H9 (cell line): Measurements from ENCODE around the gene NDN. TPM values are rescaled to one million over a fixed set of nuclear protein-coding genes. Genes with fewer than 3 reads are reported as not detected.

Source experiments
- DNase-seq: peaks from one replicate; pipeline ENCODE4 v3.0.0-alpha.2; 2017
- H2AFZ ChIP-seq: one replicate; pipeline ENCODE4 v1.6.1; 2013; ENCODE audit warnings: mild to moderate bottlenecking, low read length, control low read depth, moderate library complexity
- H2AK5ac ChIP-seq: 2 replicates; pipeline ENCODE4 v1.6.1; 2013; ENCODE audit warnings: low read length, control low read depth, mixed read lengths; ENCODE audit not compliant: insufficient read length
- H2BK120ac ChIP-seq: one replicate; pipeline ENCODE4 v1.6.1; 2013; ENCODE audit warnings: low read depth, mild to moderate bottlenecking, low read length, control low read depth, inconsistent platforms; ENCODE audit not compliant: poor library complexity, severe bottlenecking
- H2BK12ac ChIP-seq: 2 replicates; pipeline ENCODE4 v1.6.1; 2013; ENCODE audit warnings: low read length, control low read depth, mixed read lengths, low read depth; ENCODE audit not compliant: insufficient read length
- H2BK15ac ChIP-seq: 2 replicates; pipeline ENCODE4 v1.6.1; 2013; ENCODE audit warnings: low read depth, low read length, control low read depth
- H2BK20ac ChIP-seq: one replicate; pipeline ENCODE4 v1.6.1; 2013; ENCODE audit warnings: low read depth, mild to moderate bottlenecking, low read length, control low read depth, inconsistent platforms; ENCODE audit not compliant: poor library complexity, severe bottlenecking
- H2BK5ac ChIP-seq: 2 replicates; pipeline ENCODE4 v1.6.1; 2013; ENCODE audit warnings: low read length, control low read depth, mixed read lengths; ENCODE audit not compliant: insufficient read length
- H3K14ac ChIP-seq: 2 replicates; pipeline ENCODE4 v1.6.1; 2013; ENCODE audit warnings: low read length, control low read depth; ENCODE audit not compliant: insufficient read depth
- H3K18ac ChIP-seq: 2 replicates; pipeline ENCODE4 v1.6.1; 2013; ENCODE audit warnings: low read depth, mild to moderate bottlenecking, mixed read lengths, low read length, control low read depth; ENCODE audit not compliant: insufficient read length
- H3K23ac ChIP-seq: 2 replicates; pipeline ENCODE4 v1.6.1; 2013; ENCODE audit warnings: low read length, control low read depth, mixed read lengths, low read depth; ENCODE audit not compliant: insufficient read length
- H3K23me2 ChIP-seq: 2 replicates; pipeline ENCODE4 v1.6.1; 2013; ENCODE audit warnings: low read depth, mild to moderate bottlenecking, mixed read lengths, low read length, control low read depth; ENCODE audit not compliant: insufficient read length, poor library complexity, severe bottlenecking
- H3K27ac ChIP-seq: 2 replicates; pipeline ENCODE4 v1.5.1; 2013; ENCODE audit warnings: low read length, control low read depth, mixed read lengths, low read depth; ENCODE audit not compliant: insufficient read length
- H3K27me3 ChIP-seq: 2 replicates; pipeline ENCODE4 v1.6.1; 2013; ENCODE audit warnings: low read length, control low read depth, inconsistent platforms; ENCODE audit not compliant: insufficient read depth
- H3K4ac ChIP-seq: 2 replicates; pipeline ENCODE4 v1.6.1; 2013; ENCODE audit warnings: low read depth, mild to moderate bottlenecking, control low read depth, inconsistent platforms, low read length, moderate library complexity
- H3K4me1 ChIP-seq: 2 replicates; pipeline ENCODE4 v1.6.1; 2013; ENCODE audit warnings: low read length, control low read depth, inconsistent platforms; ENCODE audit not compliant: insufficient read depth
- H3K4me2 ChIP-seq: 2 replicates; pipeline ENCODE4 v1.6.1; 2013; ENCODE audit warnings: low read length, control low read depth, mixed read lengths; ENCODE audit not compliant: insufficient read length, insufficient read depth
- H3K56ac ChIP-seq: 2 replicates; pipeline ENCODE4 v1.6.1; 2013; ENCODE audit warnings: low read depth, mild to moderate bottlenecking, mixed read lengths, low read length, control low read depth; ENCODE audit not compliant: insufficient read length
- H3K79me1 ChIP-seq: 2 replicates; pipeline ENCODE4 v1.6.1; 2013; ENCODE audit warnings: low read depth, mild to moderate bottlenecking, moderate library complexity, low read length, control low read depth, inconsistent platforms; ENCODE audit not compliant: insufficient read depth, poor library complexity, severe bottlenecking
- H3K79me2 ChIP-seq: 2 replicates; pipeline ENCODE4 v1.6.1; 2013; ENCODE audit warnings: low read length, control low read depth, inconsistent platforms; ENCODE audit not compliant: insufficient read depth
- H3K9ac ChIP-seq: 2 replicates; pipeline ENCODE4 v1.6.1; 2013; ENCODE audit warnings: low read length, control low read depth, mixed read lengths; ENCODE audit not compliant: insufficient read length; ENCODE audit errors: extremely low read depth
- H3K9me3 ChIP-seq: one replicate; pipeline ENCODE4 v1.6.1; 2013; ENCODE audit warnings: low read depth, low read length, inconsistent platforms; ENCODE audit not compliant: control insufficient read depth
- H3T11ph ChIP-seq: one replicate; pipeline ENCODE4 v1.6.1; 2013; ENCODE audit warnings: mild to moderate bottlenecking, low read length, control low read depth, inconsistent platforms
- H4K20me1 ChIP-seq: one replicate; pipeline ENCODE4 v1.6.1; 2013; ENCODE audit not compliant: control insufficient read depth, insufficient read length, insufficient read depth
- H4K5ac ChIP-seq: 2 replicates; pipeline ENCODE4 v1.6.1; 2013; ENCODE audit warnings: low read depth, mild to moderate bottlenecking, mixed read lengths, low read length, control low read depth; ENCODE audit not compliant: insufficient read length
- H4K8ac ChIP-seq: replicated peaks from 2 replicates; pipeline ENCODE4 v1.6.1; 2013; ENCODE audit warnings: low read length, control low read depth, mixed read lengths, low read depth; ENCODE audit not compliant: insufficient read length
- H4K91ac ChIP-seq: 2 replicates; pipeline ENCODE4 v1.6.1; 2013; ENCODE audit warnings: low read depth, mild to moderate bottlenecking, moderate library complexity, mixed read lengths, low read length, control low read depth; ENCODE audit not compliant: insufficient read length
- H3K27ac Mint-ChIP-seq, 3 experiments: 2 replicates in 2 of 3; 3 replicates in 1 of 3; pipeline ENCODE4 v1.8.0; 2020 to 2021; ENCODE audit warnings: mixed read lengths in 3 of 3, mild to moderate bottlenecking in 1 of 3, moderate library complexity in 1 of 3
- H3K27me3 Mint-ChIP-seq: 2 replicates; pipeline ENCODE4 v1.8.0; 2021; ENCODE audit warnings: low read depth, mild to moderate bottlenecking, moderate library complexity, mixed read lengths
- H3K36me3 Mint-ChIP-seq, 3 experiments: 2 replicates in 2 of 3; 3 replicates in 1 of 3; pipeline ENCODE4 v1.8.0; 2020 to 2021; ENCODE audit warnings: low read depth in 3 of 3, mixed read lengths in 3 of 3; ENCODE audit not compliant: insufficient read depth in 1 of 3
- H3K4me1 Mint-ChIP-seq, 2 experiments: 2 replicates each; pipeline ENCODE4 v1.8.0; 2020; ENCODE audit warnings: mixed read lengths in 2 of 2
- H3K4me3 Mint-ChIP-seq, 2 experiments: 2 replicates in 1 of 2; 3 replicates in 1 of 2; pipeline ENCODE4 v1.8.0; 2020 to 2021; ENCODE audit warnings: mild to moderate bottlenecking in 2 of 2, mixed read lengths in 2 of 2, moderate library complexity in 1 of 2
- H3K9me3 Mint-ChIP-seq, 2 experiments: 2 replicates in 1 of 2; 3 replicates in 1 of 2; pipeline ENCODE4 v1.8.0; 2020; ENCODE audit warnings: mild to moderate bottlenecking in 2 of 2, mixed read lengths in 2 of 2, moderate library complexity in 1 of 2
- CTCF ChIP-seq: fragments of 200-600 bp; sonication (generic); conservative IDR thresholded peaks from 3 replicates; pipeline ENCODE4 v1.8.0; 2021; ENCODE audit warnings: antibody characterized with exemption, mild to moderate bottlenecking
- WGBS: extraction: QIAGEN DNeasy Blood & Tissue Kit; methylation state at CpG from one replicate; pipeline ENCODE4 v1.1.7; 2013; ENCODE audit warnings: missing lambda C conversion rate, low lambda C conversion rate, mixed read lengths; ENCODE audit not compliant: insufficient read length; ENCODE audit errors: extremely low coverage; 5-methylcytosine and 5-hydroxymethylcytosine counted together
- total RNA-seq: library from RNA; stranded (reverse); gene quantifications from 2 replicates; pipeline ENCODE4 v1.2.1, GENCODE V29; 2021

Gene NDN
- total RNA-seq, 1 experiment from 2014 or later, result 34.8 TPM

GRCh38 chr15:23642413-23643044, 44.6 kb downstream of the NDN start:
- Mint-ChIP-seq H3K27ac (no peak overlapping the region), H3K4me1 (peaks cover 7 to 8% of the 10 kb centered on the region in 2 experiments; a peak in 3 of 4 replicates), H3K36me3 (peaks cover 0 to 7% (median 1%) of the 10 kb centered on the region in 3 experiments; a peak in 3 of 7 replicates), H3K27me3 (peaks cover 1% of the 10 kb centered on the region; the same call in 1 of the 2 replicates), H3K9me3 (peaks cover 50 to 55% of the 10 kb centered on the region in 2 experiments), H3K4me3 (peak overlapping the region in 1 of 2 experiments; percentile 26; a peak in 2 of 5 replicates)
- H4K91ac ChIP-seq, result no peak overlapping the region
- no peak overlapping the region for H2BK120ac ChIP-seq
- H3K9me3 ChIP-seq, result peaks cover 22% of the 10 kb centered on the region
- no peak overlapping the region for H3T11ph ChIP-seq
- peak overlapping the region; percentile 15 for H3K4me2 ChIP-seq
- H2BK12ac ChIP-seq, result no peak overlapping the region
- no peaks in the 10 kb centered on the region for H3K79me2 ChIP-seq
- H3K27me3 ChIP-seq, result no peaks in the 10 kb centered on the region
- H3K79me1 ChIP-seq, result no peaks in the 10 kb centered on the region
- peak; percentile 71 for DNase-seq
- H2AK5ac ChIP-seq, result no peak overlapping the region
- H3K4me1 ChIP-seq, result no peaks in the 10 kb centered on the region
- H2AFZ ChIP-seq, result no peak overlapping the region
- no CpG with 5 or more reads among the region's 13 CpGs for WGBS
- no peaks in the 10 kb centered on the region for H3K23me2 ChIP-seq
- no peak overlapping the region for H2BK5ac ChIP-seq
- no peak overlapping the region for H2BK15ac ChIP-seq
- no peak overlapping the region for H4K5ac ChIP-seq
- no peak overlapping the region for H3K4ac ChIP-seq
- no peak overlapping the region for H3K9ac ChIP-seq
- no peak overlapping the region for H3K18ac ChIP-seq
- no peak overlapping the region for H3K27ac ChIP-seq
- H3K14ac ChIP-seq, result no peak overlapping the region
- TF ChIP-seq CTCF, result peak; percentile 87
- H3K23ac ChIP-seq, result no peak overlapping the region
- no peak overlapping the region for H4K8ac ChIP-seq
- H3K56ac ChIP-seq, result no peak overlapping the region
- no peaks in the 10 kb centered on the region for H4K20me1 ChIP-seq
- no peak overlapping the region for H2BK20ac ChIP-seq

Other genes with a start within 250 kb of the NDN start
- not detected in 2 replicates for gene GOLGA6L2, start 240.1 kb downstream of the NDN start, total RNA-seq
- not detected in 2 replicates for gene MKRN3, start 121.6 kb downstream of the NDN start, total RNA-seq
- 9.2 and 9.7 TPM in 2 replicates for gene MAGEL2, start 39.4 kb downstream of the NDN start, total RNA-seq